Activated CD4-positive, alpha-beta T cell treated with anti-CD3 and anti-CD28 coated beads for 4 hours (primary cell): ENCODE results near the gene OSBPL1A.

Experiments
- DNase-seq, 2 donors: peaks; one replicate each; pipeline ENCODE4 v3.0.0-alpha.2; 2020

OSBPL1A gene

DNA sequence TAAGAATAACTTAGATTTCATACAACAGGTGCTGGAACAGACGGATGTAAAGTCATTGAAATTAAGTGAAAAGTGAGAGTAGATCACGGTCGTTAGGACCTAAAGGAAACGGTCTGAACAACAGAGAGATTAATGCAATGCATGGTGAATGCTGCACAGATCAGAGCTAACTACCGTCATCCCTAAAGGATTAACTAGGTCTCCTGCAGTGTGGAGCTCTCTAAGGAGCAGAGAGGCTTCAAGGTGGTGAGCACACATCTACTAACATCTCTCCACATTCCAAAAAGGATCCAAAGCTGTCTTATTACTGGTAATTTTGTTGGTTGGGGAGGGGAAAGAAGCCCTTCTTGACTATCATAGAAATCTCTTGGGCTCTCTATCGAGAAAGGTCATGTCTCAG, 183.5 kb downstream of the OSBPL1A start:
- DNase-seq, result no peak

DNA sequence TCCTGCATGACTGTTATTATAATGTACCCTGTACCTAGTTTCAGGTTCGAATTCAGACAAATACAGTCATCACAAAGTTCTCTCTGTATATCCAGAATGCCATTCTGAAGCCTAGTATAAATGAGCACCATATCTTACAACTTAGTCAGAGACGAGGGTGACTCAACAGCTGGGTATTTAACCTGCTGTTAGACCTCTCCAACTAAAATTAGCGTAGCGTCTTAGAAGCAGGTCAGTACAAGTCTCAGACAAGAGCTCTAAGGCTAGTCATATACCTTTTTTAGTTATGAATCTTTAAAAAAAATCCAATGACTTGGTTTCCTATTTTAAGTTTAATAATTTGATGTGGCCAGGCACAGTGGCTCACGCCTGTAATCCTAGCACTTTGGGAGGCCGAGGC, 184.7 kb downstream of the OSBPL1A start:
- DNase-seq, result no peak

DNA sequence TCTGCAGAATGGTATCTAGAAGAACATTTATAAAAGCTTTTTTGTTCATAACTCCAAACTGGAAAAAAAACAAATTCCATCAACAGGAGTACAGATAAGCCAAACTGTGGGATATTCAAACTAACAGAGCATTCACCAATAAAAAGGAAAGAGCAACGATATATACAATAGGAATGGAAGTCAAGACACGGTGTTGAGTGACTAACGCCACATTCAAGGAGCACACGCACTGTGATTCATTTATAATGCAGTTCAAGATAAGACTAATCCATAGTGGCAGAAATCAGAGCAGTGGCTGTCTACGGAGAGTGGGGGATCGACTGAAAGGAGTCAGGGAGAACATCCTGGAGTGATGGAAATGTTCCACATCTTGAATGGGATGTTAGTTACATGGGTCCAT, 188.1 kb downstream of the OSBPL1A start:
- DNase-seq, result no peak

DNA sequence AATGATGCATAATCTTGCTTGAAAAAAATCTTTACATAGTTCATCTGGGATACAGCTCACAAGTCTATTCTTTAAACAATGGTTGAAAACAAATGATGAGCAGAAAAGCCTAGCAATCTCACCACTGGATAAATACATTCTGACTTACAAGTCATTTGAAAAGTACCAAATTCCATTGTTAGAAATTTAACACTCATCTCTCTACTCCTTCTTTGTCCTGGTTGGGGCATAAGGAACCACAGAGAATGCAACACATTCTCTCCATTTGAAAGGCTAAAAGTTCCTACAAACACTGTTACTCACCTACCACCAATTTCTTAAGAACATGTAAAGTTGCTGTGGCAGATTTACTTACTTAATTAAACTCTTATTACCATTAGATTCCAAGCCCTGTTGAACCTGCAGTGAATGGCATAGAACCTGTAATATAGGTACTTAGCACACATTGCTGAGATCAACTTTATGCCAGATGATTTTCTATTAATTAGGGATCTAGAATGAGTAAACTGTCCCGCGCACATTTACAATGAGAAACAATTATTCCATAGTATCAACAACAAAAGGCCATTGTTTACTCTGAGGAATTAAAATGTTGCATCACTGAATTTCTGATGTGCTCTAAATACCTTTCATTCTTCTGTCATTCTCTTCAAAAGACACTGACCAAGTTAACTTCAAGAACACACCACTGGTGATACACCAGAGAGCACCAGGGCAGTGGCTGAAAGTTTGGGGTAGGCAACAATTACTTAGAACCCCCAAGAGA, 189.2 kb downstream of the OSBPL1A start:
- no peak for DNase-seq

DNA sequence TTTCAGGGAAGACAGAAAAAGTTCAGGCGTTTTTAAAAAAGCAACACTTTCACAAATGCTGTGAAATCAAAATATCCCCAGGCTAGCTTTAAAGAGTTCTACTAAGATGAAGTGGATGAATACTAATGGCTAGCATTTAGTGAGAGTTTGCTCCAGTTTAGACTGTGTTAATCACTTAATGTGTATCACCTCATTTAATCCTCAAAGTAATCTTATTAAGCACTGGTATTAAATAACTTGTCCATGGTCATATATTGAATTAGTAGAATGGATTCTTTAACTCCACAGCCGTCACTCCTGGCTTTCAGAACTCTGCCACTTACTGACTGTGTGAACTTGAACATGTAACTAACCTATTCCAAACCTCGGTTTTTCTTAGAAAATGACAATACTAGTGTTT, 192.7 kb downstream of the OSBPL1A start:
- DNase-seq, result no peak

DNA sequence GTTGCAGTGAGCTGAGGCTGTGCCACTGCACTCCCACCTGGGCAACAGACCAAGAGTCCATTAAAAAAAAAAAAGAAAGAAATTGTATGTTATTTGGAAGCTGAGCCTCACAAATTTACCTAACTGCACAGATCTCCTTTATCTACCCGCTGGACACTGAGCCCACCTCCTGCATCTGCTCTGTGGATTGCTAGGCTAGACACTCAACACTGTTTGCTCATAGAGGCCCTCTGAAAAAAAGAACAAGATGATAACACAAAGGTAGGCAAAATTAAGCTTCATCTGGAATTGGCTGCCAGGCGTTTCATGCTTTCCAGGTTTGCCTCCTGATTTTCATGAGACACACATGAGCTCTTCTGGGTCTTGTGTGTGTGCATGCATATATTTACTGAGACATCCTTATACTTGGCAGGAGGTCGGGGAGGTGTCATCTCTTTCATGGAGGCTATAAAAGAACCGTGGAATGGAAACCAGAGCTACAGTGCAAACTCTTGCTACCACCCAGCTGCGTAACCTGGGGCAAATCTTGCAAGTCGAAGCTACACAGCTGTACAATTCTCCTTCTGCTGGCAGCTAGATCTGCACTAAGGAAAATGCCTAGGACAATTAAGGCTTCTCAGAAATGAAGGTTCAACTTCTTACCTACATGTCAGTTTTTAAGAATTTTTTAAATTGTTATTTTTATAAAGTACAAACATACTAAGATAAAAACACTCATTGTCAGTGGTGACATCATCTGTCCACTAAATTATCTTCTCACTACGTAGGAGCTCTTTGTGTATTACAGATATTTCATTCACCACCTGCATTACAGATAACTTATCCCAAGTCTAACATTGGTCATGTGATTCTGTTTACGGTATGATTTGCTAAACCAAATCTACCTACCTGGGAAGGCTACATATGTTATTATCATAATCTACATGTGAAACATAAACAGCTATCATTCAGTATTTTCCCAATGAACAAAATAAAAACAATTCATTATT, 195.6 kb downstream of the OSBPL1A start:
- no peak for DNase-seq

DNA sequence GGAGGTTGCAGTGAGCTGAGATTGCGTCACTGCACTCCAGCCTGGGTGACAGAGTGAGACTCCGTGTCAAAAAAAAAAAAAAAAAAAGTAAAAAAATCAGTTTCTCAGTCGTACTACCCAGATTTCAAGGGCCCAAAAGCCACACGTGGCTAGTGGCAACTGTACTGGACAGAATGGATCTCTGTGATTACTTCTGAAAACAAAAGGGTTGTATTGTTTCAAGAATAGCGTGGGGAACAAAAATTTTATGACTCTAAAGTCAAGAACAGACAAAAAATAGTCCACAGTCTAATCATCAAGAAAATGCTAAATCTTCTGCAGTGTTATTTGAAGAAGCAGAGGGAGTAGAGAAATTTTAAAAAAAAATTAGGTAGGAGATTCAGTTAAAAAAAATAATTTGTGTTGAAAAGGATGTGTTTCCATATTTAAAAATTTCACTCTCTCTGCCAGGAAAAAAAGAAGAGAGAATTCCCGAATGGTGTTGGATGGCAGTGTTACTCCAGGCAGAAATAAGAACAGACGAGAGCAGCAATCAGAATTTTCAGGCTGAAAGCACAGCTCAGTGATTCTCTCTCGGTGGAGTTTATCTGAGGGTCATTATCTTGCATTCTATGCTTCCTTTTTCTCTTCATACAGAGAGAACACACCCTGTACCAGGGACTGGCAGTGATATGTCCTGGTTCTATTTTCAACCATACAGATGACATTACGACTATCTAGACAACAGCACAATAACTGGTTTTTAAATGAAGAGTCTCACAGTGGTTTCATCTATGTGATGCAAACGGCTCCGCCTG, 196.9 kb downstream of the OSBPL1A start:
- no peak for DNase-seq

DNA sequence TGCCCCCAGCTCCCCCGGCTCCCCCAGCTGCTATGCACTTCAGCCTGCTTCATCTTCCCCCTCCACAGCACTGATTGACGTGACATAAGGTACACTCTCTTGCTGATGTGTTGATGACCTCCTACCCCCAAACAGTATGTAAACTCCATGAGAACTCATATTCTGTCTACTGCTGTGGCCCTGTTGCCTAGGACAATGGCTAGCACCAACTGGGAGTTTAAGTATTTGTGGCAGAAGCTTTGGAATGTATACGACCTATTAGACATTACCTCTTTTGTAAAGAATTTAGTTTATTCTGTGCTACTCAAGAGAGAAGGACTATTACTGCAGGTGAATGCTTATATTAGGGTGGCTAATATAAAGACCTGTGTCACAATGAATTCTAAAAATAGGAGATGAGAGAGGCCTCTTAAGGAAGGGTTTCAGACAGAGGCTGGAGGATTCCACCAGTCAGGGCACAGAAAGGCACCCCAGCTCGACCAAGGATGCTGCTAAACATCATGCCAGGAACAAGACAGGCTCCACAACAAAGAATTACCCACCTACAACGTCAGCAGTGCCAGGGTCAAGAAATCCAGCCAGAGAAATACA, 198.2 kb downstream of the OSBPL1A start:
- DNase-seq, result no peak

DNA sequence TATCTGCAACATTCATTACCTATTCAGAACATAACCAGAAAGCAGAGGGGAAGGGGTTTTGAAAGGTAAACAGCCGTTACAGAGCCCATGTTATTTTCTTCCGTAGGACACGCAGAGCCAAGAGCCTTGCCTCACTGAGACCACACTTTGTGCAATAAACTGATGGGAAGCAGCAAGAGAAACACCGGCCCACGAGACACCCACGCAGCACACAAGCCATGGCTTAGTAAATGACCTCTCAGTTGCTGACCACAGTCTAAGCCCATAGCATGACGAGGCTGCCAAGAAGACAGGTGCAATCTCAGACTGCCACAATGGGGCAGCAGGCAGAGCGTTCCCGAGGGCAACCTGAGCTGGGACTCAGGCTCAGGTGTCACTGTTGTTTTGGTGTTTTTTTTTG, 199.2 kb downstream of the OSBPL1A start:
- no peak for DNase-seq

DNA sequence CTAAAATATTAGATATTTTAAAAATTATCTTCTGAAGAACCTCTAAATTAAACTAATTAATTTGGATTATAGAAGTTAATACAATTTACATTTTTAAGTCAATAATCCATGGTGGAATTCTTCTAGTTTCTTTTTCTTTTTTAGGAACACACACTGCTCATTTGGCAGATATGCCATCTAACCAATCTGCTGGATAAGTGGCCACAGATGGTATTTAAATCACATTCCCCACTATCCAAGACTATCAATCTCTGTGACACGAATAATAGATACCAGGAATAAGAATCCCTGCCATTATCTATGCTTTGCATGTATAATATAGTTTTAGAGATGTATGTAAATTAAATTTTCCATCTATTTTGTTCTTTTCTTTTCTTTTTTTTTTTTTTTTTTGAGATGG, 200.2 kb downstream of the OSBPL1A start:
- no peak for DNase-seq

DNA sequence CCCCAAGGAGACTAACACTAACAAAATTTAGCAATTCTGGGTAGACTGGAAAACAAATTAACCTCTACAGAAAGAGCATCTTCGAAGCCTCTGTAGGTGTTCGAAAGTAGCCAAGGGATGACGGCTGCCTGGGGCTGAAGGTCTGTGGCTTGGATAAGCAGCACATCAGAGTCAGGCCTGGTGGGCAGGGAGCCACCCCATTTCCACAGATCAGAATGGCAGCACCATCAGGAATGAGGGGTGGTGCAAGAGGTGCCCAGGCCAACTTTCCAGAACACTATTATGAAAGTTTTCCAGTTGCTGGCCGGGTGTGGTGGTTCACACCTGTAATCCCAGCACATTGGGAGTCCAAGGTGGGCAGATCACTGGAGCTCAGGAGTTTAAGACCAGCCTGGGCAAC, 200.9 kb downstream of the OSBPL1A start:
- no peak for DNase-seq

DNA sequence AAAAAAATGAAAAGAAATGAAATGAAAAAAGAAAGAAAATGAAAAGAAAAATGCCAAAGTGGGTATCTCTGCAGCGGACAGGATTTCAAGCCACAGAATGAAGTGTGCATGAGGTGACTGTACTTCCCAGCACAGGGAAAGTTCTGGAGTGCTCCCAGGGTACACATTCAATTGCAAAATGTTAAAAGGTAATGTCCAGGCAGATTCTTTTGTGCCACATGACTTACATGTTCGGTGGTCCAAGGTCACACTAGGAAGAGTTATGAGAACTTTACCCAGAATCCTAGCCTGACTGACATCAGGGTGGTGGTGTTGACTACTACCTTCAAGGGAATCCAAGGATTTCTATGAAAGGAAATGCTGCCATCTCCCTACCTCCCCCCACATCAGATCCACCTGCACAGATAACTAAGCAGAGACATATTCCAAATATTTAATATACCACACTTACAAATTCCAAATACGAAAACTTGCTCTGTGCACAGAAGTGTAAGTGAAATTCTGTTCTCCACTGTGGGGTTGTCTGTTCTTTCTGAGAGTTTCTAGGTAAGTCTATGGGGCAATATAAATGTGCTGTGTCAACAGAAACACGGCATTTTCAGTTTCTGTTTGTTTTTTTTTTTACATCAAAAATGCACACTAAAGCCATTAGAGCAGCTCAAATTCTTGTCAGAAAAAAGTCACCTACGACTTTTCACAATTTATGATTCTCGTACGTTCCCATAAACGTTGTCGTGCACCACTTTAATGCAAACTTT, 202.1 kb downstream of the OSBPL1A start:
- no peak for DNase-seq

DNA sequence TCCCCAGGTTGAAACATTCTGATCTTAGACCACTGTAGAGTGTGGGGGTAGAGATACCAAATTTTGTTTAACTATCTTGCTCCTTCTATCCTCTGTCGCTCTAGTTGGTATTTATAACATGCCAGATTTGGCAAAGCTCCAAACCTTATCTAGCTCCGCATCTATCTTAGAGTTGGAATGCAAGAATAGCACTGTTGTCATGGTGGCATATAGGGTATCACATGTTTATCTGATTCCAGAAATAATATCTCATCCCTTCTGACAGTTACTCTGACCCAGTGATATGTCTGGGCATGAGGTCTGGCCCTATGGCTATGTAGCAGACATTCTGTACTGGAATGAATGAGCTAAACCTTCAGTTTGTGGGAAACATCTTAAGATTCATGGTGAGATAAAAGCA, 207.0 kb downstream of the OSBPL1A start:
- DNase-seq, result no peak

DNA sequence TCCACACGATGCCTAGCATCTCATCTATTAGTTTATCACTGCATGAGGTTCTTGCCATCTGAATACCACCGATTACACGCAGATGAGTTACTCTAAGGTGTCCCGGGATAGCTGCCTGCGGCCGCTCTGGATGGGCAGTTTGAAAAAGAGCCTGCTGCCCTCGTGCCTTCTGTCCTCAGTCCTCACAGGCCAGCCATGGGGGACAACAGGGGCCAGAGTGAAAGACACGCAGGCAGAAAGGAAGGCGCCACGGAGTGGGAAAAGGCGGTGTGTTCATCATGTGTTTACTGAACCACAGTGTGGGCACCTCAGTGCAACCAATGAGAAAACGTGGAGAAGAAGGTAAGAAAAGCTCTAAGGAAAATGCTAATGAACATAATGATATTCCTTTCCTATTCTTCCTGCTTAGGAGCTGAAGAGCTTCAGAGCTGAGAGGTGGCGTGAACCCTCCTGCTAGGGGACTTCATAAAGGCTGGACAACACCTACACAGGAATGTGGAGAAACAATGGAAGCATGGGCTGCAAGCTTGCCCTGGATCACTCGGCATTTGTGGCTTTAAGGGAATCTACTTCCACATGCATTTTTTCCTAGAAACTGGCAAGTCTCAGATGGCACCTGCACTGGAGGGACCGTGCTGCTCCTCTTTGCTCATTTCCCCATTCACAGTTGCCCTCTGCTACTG, 207.8 kb downstream of the OSBPL1A start:
- no peak for DNase-seq

DNA sequence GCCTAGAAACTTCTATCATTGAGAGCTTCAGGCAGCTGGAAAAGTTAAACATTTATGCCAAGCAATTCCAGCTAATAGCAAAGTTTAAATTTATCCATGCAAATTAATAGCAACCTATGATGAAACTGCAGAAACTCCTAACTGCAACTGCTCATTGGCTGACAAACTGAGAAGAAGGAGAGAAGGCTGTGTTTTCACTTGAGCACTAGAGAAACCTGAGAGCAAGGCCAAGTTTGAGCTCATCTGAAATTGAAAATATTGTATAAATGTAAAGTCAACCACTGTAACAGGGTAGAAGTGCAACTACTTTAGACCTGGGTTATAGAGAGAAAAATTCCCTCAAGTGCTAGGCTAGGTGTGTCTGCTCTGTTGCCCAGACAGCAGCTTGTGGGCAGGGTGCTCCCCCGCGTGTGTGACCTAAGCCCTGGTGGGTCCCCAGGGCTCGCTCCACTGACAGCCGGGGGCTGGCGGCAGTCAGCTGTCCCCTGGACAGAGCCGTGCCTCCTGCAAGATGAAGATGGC, 208.6 kb downstream of the OSBPL1A start:
- no peak for DNase-seq

DNA sequence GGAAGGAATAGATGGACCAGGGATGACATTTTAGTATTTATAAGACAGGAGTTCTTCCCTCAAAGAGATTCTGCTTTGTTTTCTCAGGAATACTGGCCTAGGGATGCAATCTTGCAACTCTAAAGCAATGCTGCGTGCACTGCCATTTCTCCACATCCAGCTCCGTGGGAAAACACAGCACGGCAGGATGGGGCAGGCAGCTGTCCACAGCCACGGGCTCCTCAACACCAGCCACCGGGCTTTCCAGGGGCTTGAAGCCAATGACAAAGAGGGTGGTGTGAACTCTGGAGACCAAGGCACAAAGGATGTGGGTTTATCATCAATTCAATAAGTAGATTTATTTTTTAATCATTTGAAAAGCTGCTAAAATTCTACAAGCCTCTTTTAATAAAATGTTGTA, 209.5 kb downstream of the OSBPL1A start:
- no peak for DNase-seq

DNA sequence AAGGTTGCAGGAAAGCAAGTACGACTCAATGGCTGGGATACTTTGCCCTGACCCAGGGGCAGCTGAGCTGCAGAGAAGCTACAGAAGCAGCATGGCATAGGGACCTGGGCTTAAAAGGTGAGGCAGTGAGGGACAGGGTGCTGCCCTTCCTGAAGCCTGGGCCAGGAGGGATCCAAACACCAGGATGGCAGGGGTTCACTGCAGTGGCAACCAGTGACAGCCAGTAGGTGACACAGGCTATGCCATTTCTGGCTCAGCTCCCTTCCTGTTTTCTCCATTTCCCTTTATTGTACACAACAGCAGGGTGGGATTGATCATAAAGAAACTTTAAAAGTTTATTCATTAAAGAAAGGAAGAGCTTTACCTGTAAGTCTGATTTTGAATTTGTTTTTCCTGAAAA, 209.9 kb downstream of the OSBPL1A start:
- DNase-seq, result no peak

DNA sequence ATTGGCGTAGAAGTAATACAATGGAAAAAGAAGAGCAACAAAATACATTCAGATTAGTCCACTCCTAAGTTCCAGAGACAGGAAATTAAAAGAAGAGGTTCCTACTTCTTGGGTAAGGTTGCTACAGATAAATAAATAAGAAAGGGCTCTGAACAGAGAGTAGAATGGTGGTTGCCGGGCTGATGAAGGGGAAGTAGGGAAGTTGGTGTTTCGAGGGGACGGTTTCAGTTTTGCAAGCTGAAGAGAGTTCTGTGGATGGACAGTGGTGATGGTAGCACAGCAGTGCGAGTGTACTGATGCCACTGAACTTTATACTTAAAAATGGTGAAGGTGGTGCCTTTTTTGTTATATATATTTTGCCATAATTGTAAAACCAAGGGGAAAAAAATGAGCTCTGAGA, 210.6 kb downstream of the OSBPL1A start:
- DNase-seq, result no peak

DNA sequence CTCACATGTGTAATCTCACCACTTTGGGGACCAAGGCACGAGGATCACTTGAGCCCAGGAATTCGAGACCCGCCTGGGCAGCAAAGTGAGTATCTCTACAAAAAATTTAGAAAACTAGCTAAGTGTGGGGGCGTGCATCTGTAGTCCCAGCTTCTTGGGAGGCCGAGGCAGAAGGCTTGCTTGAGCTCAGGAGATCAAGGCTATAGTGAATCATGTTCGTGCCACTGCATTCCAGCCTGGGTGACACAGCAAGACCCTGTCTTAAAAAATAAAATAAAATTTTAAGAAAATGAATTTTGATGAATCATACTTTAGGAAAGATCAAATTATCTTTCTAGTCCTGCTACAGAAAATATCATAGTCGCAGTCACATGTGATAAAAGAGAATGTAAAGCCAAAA, 211.8 kb downstream of the OSBPL1A start:
- DNase-seq, result no peak

DNA sequence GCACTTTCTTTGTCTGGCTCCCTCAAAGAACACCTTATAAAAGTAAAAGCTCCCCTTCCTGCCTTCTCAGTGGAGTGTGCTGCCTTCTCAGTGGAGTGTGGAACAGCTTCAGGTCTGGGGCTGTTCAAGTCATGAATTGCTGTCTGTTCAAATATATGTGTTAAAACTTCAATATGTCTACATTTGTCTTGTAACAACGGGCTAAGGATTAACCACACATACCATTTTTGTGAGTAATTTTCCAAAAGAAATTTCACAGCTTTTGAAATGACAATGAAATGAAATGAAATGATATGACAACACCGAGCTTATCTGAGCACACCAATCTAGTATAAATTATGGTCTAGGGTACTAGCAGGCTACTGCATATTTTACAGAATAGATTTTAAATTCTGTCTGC, 215.8 kb downstream of the OSBPL1A start:
- no peak for DNase-seq

DNA sequence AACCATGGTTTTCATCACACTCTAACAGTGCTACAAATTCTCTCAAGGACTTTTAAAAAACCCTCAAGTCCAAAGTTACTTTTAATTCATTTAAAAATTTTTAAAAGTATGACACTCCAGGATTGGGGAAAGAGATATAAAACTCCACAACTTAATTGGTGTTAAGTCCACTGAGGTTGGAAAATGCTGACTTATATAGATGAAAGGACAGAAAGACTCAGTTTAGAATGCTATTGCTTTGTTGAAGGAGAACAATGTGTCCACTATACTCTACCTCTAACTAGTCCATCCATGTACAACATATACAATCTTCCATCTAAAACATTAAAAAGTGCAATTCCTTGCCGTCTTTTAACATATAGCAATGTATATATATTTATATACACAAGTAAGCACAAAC, 217.6 kb downstream of the OSBPL1A start:
- no peak for DNase-seq
